Transverse colon (tissue), 4 donors: ENCODE results near the gene TMEM91.

ENCODE experiments used
- CTCF ChIP-seq, 5 experiments: fragments of 200-600 bp in 3 of 5; fragments of 450-650 bp in 2 of 5; sonication (generic) in 3 of 5; IDR thresholded peaks; 1 replicate in 2 of 5; 2 replicates in 3 of 5; pipeline ENCODE4 v1.5.1; 2016 to 2017; ENCODE audit warnings: antibody characterized with exemption in 5 of 5, inconsistent platforms in 3 of 5, mild to moderate bottlenecking in 2 of 5, moderate library complexity in 1 of 5
- EP300 ChIP-seq: sonication (generic); formaldehyde crosslinking; IDR thresholded peaks from one replicate; pipeline ENCODE4 v1.6.1; 2017; ENCODE audit warnings: antibody characterized with exemption, low read depth
- POLR2A ChIP-seq: fragments of 450-650 bp; IDR thresholded peaks from one replicate; pipeline ENCODE4 v1.6.1; 2016; ENCODE audit warnings: antibody characterized with exemption, mild to moderate bottlenecking, moderate library complexity
- POLR2AphosphoS5 ChIP-seq, 3 donors: sonication (generic); formaldehyde crosslinking; IDR thresholded peaks; one replicate each; pipeline ENCODE4 v1.6.1; 2016; ENCODE audit warnings: antibody characterized with exemption in 3 of 3

- no peak for TF ChIP-seq CTCF (IDR thresholded peaks at IDR 0.05)
- no peak for TF ChIP-seq POLR2AphosphoS5 (IDR thresholded peaks at IDR 0.05)
- no peak for TF ChIP-seq EP300
- no peak for TF ChIP-seq POLR2A
Observed at GRCh38 chr19:41335467-41335866, 40.9 kb upstream of the TMEM91 start.
